T-helper 1 cell treated with Interleukin-12 subunit alpha and Interleukin-12 subunit beta and Interleukin-4 antibody, amounts not matched to agents 30 ng/mL and 1 ng/mL, for 36 hours (primary cell): ENCODE results near the gene ANKRD39. TPM values are rescaled to one million over a fixed set of nuclear protein-coding genes. Genes with fewer than 3 reads are reported as not detected.

Experiments
- intact Hi-C: fragments of 100-400 bp; cut with micrococcal nuclease; formaldehyde crosslinking; loops from one replicate; pipeline ENCODE4 v1.15.1; 2024
- total RNA-seq: library from RNA; stranded (reverse); gene quantifications from 2 replicates; pipeline ENCODE4 v1.2.3, GENCODE V29; 2022

The ANKRD39 gene
- total RNA-seq, 1 donor from 2014 or later: 39.2 TPM

DNA sequence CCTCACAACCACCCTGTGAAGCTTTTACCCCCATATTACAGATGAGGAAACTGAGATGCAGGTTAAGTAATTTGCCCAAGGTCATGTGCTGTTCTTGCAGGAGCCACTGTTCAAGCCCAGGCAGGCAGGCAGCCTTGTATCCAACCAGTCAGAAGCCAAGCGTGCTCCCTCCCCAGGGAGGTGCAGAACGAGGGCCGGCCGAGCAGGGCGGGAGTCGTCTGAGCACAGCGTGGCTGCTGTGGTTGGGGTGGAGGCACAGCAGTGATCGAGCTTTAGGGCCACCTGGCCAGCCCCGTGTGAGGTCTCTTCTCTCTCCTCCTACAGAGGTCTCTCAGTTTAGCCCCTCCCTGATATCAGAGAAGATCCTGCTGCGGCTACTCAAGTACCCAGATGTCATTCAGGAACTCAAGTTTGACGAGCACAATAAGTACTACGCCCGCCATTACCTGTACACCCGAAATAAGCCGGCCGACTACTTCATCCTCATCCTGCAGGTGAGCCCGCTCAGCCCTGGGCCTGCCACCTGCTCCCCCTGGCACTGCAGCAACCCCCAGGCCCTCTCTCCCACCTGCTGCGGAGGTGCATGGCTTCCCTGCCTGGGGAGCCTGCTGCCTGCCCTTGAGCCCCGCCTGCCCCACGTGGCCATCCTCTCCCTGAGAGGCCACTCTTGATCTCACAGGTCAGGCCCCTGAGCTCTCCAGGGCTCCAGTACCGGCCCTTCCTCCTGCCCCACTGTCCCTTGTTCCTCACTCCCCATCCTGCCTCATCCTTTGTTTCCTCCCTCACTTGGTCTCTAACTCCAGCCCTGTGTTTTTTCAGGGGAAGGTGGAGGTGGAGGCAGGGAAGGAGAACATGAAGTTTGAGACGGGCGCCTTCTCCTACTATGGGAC, 58.8 kb downstream of the ANKRD39 start:
- intact Hi-C loops: no loop called here

Other genes with a start within 250 kb of the ANKRD39 start
- gene KANSL3, start 219.7 kb downstream of the ANKRD39 start, total RNA-seq: 64.0 and 66.0 TPM in 2 replicates
- not detected in 2 replicates for gene FER1L5, start 215.3 kb downstream of the ANKRD39 start, total RNA-seq
- gene LMAN2L, start 118.0 kb downstream of the ANKRD39 start, total RNA-seq: 8.8 and 9.2 TPM in 2 replicates
- 11.5 and 12.5 TPM in 2 replicates for gene CNNM4, start 97.1 kb downstream of the ANKRD39 start, total RNA-seq
- 24.2 and 25.7 TPM in 2 replicates for gene CNNM3, start 41.7 kb downstream of the ANKRD39 start, total RNA-seq
- 14.2 and 18.4 TPM in 2 replicates for gene ANKRD23, start 14.0 kb downstream of the ANKRD39 start, total RNA-seq
- gene SEMA4C, start 12.1 kb upstream of the ANKRD39 start, total RNA-seq: 22.6 and 23.9 TPM in 2 replicates
- gene FAM178B, start 128.6 kb upstream of the ANKRD39 start, total RNA-seq: 0.39 TPM in 1 of 2 replicates, not detected in the other
- 24.4 and 24.8 TPM in 2 replicates for gene FAHD2B, start 236.9 kb upstream of the ANKRD39 start, total RNA-seq